HPDE6-E6E7 (cell line): Measurements from ENCODE around the gene CTRB1.

Source experiments
- DNase-seq: peaks from one replicate; pipeline ENCODE4 v3.0.0; 2011; ENCODE audit warnings: missing footprints; ENCODE audit errors: extremely low spot score

The CTRB1 gene

DNA sequence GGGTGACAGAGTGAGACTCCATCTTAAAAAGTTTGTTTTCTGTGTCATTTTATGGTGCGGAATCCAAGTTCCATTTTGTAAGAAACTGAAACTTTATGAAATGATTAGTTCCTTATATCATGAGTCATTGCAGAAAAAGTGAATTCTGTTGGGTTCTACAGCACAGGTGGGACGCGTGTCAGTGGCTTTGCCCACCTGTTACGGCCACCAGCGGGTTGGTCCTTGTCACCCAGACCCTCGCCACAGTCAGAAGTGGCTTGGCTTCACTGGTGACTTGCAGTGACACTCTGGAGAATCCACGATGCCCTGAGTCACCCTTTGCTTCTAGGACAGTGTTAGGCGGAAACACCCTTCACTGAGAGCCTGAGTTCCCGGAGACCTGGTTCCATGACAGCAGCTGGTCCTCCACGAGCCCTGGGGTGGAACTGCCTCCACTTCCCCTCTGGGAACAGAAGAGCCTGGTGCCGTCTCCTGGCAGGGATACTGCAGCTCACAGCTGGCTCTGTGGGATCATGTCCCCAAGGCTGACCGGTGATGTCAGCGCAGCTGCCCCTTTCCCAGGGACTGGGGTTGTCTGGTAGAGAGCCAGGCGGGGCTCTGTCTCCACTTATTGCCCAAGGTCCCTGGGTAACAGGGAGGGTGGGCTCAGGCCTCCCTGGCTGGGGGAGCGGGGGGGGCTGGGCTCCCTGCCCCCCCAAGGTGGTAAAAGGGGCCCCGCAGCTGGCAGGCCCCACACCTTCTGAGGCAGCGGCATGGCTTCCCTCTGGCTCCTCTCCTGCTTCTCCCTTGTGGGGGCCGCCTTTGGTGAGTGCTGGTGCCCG, at the start of gene CTRB1:
Gene CTRB1 (plus strand): TSS at position 733 of the 821 bp plus-strand sequence. CDS start 20 bp downstream, at position 753.
- DNase-seq: no peak

DNA sequence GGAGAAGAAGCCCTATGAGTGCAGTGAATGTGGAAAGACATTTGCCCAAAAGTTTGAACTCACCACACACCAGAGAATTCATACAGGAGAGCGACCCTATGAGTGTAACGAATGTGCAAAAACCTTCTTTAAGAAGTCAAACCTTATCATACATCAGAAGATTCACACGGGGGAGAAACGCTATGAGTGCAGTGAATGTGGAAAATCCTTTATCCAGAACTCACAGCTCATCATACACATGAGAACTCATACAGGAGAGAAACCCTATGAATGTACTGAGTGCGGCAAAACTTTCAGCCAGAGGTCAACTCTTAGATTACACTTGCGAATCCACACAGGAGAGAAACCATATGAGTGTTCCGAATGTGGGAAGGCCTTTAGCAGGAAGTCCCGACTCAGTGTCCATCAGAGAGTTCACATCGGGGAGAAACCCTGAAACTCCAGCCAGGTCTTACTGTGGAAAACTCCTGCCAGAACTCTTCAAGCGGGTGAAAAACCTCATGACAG, 48.8 kb upstream of the CTRB1 start:
- DNase-seq: no peak

DNA sequence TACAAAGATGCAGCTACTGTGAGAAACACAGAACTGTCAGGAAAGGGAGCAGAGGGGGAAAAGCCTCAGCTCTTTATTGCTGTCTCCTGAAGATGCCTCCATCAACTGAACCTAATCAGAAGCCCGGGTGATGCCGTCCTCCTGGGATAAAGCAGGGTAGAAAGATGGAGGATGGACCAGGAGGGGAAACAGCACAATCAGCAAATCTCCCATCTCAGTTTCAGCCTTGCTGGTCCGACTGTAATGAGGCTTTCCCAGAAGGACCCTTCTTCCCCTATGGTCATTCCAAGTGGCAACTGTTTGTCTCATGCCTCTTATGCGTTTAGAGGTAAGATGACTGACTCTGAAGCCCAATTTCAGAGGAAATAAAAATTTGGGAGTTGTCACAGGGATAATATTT, 46.2 kb upstream of the CTRB1 start:
- DNase-seq: no peak

DNA sequence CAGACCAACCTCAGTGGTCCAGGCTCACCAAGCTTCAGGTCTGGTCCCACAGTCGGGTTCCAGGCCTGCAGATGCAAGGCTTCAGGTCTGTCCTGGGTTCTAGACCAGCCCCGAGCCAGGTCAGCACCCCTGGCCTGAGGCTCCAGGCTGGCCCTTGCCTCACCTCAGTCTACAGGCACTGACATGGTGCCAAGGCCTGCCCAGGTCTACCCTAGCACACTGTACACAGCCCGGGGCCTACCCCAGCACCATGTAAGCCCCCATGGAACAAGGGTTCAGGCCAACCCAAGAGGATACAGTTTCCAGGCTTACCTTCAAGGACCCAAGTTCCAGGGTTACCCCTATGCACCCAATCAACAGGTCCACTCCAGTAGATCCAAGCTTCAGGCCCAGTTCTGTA, 43.7 kb upstream of the CTRB1 start:
- DNase-seq: no peak

DNA sequence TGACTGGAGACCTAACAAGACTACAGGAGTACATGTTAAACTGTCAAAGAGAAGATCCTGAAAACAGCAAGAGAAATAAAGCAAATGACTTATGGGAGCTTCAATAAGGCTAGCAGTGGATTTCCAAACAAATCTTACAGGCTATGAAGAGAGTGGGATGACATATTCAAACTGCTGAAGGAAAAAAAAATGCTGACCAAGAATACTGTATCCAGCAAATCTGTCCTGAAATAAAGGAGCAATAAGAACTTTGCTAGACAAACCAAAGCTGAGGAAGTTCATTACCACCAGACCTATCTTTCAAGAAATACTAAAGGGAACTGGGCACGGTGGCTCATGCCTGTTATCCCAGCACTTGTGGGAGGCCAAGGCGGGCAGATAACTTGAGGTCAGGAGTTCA, 41.9 kb upstream of the CTRB1 start:
- no peak for DNase-seq

DNA sequence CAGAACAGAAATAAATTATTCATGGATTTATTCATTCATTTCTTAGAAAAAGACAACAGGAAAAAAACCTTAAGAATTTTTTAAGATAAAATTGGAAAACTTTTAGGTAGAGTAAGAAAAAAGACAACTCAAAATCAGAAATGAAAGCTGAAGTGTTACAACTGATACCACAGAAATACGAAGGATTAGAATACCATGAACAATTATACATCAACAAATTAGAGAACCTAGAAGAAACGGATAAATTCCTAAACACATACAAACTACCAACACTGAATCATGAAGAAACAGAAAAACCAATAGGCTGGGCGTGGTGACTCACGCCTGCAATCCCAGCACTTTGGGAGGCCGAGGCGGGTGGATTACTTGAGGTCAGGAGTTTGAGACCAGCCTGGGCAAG, 39.6 kb upstream of the CTRB1 start:
- DNase-seq: no peak

DNA sequence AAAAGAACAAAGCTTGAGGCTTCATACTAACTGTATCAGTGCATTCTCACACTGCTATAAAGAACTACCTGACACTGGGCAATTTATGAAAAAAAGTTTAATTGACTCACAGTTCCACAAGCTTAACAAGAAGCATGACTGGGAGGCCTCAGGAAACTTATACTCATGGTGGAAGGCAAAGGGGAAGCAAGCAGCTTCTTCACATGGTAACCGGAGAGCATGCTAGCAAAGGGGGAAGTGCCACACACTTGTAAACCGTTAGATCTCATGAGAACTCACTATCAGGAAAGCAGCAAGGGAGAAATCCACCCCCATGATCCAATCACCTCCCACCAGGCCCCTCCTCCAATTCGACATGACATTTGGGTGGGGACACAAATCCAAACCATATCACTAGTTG, 37.2 kb upstream of the CTRB1 start:
- DNase-seq: no peak

DNA sequence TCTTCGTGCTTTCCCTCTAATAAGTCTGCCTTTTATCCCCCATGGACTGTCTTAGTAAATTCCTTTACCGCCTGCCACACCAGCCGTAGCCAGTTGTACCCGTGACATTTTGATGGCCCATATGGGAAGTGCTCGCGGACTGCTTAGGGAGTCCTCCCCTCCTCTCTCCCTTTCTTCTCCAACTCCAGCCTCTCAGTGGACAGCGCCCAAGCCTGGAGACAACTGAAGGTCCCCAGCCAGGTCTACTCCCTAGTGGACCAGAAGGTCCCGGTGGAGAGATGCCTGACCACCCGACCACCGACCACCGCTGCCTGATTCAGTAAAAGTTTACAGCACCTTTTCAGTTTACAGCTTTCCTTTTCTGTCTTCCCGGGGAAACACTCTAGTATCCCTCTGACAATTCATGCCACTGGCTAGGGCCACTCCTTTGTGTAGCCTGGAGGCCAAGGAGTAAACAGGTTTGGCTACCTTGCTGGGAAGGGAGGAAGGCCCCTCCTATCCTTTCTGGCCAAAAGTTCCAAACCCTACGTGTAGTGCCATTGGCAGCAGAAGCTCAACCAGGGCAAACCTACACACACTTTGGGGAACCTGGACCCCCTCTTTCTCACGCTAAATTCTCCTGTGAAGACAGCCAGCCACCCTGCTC, 29.8 kb upstream of the CTRB1 start:
- peak; percentile 61 for DNase-seq

DNA sequence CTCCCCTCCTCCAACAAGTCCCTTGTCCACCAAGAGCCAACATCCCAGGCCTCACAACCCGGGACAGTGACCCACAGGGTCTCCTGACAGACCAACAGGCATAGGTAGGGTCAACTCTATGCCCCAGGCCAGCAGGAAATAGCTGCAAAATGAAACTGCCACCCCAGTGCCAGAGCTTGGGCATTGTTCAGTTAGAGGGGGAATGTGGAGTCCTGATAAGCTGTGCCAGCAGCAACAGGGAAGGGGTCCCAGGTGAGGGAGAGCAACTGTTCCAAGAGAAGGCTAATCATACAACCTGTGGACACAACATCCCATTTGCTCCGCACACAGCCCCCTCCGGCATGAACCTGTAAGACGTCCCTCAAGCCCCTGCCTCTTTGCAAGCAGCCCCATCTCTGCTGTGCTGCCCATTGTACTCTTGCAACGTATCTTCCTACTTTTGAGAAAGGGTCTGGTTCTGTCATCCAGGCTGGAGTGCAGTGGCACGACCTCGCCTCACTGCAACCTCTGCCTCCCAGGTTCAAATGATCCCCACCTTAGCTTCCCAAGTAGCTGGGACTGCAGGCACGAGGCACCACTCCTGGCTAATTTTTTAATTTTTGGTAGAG, 29.0 kb upstream of the CTRB1 start:
- DNase-seq: no peak

DNA sequence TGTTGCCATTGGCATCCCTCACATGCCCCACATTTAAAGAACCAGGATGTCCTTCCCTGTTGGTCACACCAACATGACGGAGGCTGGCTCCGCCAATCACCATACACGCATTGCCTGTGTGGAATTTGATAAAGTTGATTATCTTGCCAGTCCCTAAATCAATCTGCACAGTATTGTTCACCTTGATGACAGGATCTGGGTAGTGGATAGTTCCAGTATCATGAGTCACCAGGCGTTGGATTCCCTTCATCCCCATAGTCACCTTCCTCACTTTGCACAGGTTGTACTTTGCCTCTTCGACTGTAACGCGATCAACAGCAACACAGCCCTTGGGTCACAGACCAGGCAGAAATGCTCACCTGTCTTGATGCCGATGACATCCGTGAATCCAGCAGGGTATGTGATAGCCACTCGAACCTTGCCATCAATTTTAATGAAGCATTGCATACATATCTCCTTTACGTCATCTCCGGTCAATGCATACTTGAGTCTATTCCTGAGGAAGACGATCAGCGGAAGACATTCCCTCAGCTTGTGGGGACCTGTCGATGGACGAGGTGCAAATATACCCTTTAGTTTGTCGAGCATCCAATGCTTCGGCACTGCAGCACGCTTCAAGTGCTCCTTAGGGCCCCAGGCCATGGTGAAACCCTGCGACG, 26.1 kb upstream of the CTRB1 start:
- DNase-seq: no peak

DNA sequence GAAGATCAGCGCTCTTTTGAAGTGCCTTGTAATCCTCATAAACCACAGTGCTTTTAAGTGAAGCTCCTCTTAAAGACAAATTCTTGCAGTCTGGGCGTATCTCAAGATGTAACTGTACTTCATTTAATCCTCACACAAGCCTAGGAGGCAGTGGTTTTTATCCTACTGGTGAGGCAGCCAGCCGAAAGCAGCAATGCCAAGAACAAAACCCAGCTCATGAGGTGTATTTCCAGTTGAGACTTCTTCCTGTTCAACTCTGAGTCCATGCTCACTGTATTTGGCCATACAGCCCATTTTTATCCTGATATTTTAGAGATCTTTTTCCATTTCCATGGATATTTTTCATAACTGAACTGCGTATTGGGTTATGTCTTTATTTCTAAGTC, 25.5 kb upstream of the CTRB1 start:
- DNase-seq: no peak

DNA sequence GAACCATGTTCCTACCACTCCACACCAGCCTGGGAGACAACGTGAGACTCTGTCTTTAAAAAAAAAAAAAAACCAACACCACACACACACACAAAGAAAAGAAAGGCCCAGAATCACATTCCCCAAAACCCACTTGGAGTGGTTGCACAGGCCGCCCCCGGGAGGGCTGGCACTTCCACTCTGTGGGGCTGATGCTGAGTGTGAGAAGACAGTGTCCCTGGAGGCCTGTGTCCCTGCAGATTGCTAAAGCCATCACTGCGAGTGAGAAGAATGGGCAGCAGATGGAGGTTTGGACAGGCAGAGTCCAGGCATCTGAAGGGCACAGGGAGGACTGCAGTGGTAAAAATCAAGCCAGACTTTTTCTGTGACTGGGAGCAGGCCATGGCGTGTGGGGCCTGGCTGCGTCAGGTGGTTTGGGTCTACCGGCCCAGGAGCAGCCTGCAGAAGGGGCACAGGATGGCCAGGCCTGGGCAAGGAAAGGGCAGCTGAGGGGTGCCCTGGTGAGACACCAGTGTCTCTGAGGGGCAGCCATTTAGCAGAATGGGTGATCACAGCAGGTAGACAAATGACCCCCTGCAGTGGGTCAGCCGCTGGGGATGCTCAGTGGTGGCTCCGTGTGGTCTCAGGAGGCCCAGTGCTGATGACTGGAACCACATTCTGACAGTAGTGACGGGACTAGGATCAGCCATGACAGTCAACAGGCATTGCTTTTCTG, 24.9 kb upstream of the CTRB1 start:
- DNase-seq: no peak

DNA sequence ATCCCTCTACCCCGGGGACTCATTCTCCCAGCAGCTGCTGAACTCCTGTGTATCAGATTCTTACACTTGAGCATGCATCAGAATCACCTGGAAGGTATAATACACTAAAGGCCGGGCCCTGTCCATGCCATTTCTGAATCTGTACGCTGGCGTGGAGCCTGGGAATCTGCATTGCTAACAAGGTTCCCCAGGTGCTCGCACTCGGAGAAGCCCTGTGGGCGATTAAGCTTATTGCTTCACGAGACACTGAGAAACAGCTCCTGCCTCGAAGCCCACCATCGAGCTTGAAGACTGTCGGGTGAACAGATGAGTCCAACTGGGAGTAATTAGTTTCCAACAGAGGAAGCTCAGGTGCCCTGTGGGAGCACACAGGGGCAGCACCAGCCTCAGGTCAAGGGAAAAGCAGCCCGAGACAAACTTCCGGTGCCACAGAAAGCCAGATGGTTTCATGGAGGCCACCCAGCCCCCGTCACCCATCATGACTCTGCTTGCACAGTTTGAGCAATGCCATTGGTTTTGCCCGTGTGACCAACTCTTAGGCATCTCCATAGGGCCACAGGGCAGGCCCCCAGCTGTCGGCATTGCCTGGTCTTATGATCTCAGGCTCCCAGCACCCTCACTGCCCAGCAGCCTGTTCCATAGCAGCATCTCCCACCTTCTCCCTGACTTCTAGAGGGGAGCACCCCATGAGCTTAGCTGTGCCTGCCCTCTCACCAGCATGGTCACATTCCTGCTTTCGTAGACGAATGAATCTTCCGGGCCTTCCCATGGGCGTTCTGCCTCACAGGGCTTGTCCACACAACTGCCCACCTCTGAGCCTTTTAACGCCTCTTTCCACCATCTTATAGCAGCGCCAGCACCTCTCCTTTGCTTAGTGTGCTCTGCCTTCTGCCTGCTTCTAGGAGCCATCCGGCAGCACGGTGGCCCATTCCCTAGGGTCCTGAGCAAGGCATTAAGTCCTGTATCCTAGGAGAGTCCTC, 22.7 kb upstream of the CTRB1 start:
- no peak for DNase-seq

DNA sequence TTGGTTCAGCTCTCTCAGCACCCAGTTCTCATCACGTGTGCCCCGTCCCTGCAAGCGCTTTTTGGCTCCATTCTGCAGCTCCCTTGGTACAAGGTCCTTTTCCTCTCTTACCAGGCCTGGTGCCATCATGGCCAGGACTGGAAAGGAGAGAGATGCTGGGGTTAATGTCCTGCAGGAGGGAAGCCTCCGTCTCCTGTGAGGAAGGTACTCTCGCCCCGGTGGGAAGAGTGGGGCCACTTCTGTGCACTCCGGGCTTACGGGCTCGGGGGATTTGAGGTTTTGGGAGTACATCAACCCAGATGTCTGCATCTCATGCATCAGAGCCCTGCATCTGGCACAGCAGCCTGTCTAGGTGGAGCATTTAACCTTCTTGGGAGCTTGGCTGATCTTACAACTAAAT, 22.0 kb upstream of the CTRB1 start:
- DNase-seq: no peak

DNA sequence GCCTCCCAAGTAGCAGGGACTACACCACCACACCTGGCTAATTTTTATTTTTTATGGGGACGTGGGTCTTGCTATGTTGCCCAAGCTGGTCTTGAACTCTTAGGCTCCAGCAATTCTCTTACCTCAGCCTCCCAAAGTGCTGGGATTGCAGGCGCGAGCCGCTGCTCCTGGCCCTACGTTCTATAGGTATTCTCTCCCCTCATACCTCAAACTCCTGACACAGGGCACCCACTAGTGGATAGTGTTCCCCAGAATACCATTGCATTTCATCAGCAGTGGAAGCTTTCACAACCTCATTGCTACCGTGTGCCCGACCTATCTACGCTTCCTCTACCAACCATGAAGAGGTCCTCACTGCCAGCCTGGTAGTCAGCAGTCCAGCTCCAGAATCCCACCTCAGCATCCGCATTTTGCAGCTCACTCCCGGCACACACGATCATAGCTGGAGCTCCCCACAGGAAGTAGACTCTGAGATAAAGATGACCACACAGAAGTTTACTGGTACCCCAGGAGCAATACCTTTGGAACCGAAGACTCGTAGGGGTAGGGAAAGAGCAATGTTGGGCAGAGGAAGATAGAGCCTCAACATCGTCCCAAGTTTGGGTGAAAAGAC, 21.2 kb upstream of the CTRB1 start:
- DNase-seq: no peak

DNA sequence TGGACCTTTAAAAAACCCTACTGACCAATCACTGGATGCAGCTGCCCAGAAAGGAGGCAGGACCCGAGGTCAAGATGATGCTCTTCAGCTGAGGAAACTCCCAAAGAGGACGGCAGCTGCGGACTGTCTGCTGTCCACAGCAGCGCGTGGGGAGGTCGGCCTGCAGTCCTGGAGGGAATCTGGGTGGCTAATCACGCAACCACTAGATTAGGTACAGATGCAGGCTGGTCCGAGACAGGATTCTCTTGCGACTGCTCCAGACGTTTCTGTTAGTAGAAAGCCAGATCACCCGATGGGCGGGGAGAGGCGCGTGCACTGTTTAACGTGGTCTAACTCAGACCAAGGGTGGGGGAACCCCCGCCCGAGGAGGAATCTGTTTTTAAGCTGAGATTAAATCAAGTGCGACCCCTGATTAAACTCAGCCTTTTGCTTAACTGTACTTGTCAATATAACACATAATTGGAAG, 20.6 kb upstream of the CTRB1 start:
- DNase-seq: no peak

DNA sequence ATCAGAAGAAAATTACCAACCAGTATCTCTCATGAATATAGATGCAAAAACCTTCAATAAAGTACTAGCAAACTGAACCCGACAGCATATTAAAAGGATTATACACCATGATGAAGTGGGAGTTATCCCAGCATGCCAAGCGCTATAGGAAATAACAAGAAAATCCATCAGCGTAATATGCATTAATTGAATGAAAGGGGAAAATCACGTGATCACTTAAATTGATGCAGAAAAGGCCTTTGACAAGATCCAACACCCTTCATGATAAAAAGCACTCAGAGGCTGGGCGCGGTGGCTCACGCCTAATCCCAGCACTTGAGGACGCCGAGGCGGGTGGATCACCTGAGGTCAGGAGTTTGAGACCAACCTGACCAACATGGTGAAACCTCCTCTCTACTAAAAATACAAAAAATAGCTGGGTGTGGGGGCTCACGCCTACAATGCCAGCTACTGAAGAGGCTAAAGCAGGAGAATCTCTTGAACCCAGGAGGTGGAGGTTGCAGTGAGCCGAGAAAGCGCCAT, 16.7 kb upstream of the CTRB1 start:
- DNase-seq: no peak

DNA sequence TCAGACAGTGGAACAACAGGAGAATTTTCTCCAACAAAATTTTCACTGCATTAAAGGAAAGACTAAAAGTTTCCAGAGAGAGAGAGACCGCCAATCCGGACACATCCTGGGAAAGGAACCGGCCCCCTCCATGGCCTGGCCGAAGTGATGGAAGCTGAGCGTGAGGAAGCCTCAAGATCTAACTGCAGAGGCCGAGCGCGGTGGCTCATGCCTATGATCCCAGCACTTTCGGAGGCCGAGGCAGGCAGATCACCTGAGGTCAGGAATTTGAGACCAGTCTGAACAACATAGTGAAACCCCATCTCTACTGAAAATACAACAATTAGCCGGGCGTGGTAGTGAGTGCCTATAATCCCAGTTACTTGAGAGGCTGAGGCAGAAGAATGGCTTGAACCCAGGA, 15.7 kb upstream of the CTRB1 start:
- DNase-seq: no peak

DNA sequence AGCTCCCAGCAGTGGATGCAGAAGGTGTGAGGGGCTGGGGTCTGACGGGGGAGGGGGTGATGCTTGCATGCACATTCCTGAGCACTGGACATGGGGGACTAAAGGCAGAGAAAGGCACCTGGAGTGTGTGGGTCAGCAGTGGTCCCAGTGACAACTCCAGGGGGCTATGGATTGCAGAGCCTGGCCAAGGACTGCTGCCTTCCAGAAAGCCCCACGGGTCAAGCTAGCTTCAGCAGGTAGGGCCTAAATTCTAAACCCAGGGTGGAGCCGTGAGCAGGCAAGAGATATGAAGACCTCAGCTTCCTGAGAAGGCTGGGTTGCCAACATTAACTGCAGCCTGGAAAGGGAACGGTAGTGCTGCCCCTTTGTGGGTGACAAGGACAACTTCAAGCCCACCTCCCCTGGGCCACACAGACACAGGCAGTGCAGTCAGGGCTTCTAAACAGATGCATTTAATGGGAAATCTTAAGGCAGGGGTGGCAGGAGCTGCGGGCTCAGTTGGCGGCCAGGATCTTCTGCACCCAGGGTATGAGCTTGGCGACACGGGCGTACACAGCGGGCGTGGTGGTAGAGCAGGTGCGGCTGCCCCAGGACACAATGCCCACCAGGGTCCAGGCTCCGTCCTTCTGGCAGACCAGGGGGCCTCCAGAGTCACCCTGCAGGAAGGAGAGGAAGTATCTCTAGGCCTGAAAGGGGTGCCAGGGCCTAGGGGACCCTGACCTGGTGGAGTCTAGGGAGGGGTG, 14.9 kb upstream of the CTRB1 start:
- no peak for DNase-seq
